ENCODE results near the gene TEP1.
"Not testable (repeated sequence)": the region's sequence is repeated elsewhere in the genome, so short reads cannot be mapped to it uniquely, and the experiment has no call there.

Gene TEP1

GRCh38 chr14:20386276-20386855 is 26.9 kb downstream of the TEP1 start:
- DNase-seq: no peak

- no peak for DNase-seq
Observed at GRCh38 chr14:20384886-20385285, 28.4 kb downstream of the TEP1 start.

GRCh38 chr14:20384321-20384720 is 29.0 kb downstream of the TEP1 start:
- DNase-seq: no peak

- DNase-seq: no peak
Observed at GRCh38 chr14:20383636-20384035, 29.7 kb downstream of the TEP1 start.

- no peak for DNase-seq
Observed at GRCh38 chr14:20383032-20383431, 30.3 kb downstream of the TEP1 start.

- no peak for DNase-seq
Observed at GRCh38 chr14:20382526-20382925, 30.8 kb downstream of the TEP1 start.

GRCh38 chr14:20381341-20381740 is 32.0 kb downstream of the TEP1 start:
- DNase-seq: no peak

- DNase-seq: no peak
Observed at GRCh38 chr14:20380681-20381080, 32.6 kb downstream of the TEP1 start.

GRCh38 chr14:20379743-20380142 is 33.6 kb downstream of the TEP1 start:
- no peak for DNase-seq

- no peak for DNase-seq
Observed at GRCh38 chr14:20377171-20377570, 36.1 kb downstream of the TEP1 start.

- no peak for DNase-seq
Observed at GRCh38 chr14:20376071-20376588, 37.2 kb downstream of the TEP1 start.

- DNase-seq: no peak
Observed at GRCh38 chr14:20375471-20375870, 37.8 kb downstream of the TEP1 start.

- DNase-seq: no peak
Observed at GRCh38 chr14:20372796-20373195, 40.5 kb downstream of the TEP1 start.

GRCh38 chr14:20365928-20366327 is 47.4 kb downstream of the TEP1 start:
- no peak for DNase-seq

GRCh38 chr14:20358474-20358873 is 54.8 kb downstream of the TEP1 start:
- not testable (repeated sequence) for DNase-seq

GRCh38 chr14:20356422-20356821 is 56.9 kb downstream of the TEP1 start:
- DNase-seq: no peak

- DNase-seq: no peak
Observed at GRCh38 chr14:20350860-20351259, 62.4 kb downstream of the TEP1 start.

GRCh38 chr14:20350282-20350681 is 63.0 kb downstream of the TEP1 start:
- no peak for DNase-seq

- no peak for DNase-seq
Observed at GRCh38 chr14:20347747-20348146, 65.6 kb downstream of the TEP1 start.

- DNase-seq: no peak
Observed at GRCh38 chr14:20346713-20347112, 66.6 kb downstream of the TEP1 start.

- no peak for DNase-seq
Observed at GRCh38 chr14:20345366-20345765, 67.9 kb downstream of the TEP1 start.

- DNase-seq: no peak
Observed at GRCh38 chr14:20343862-20344220, 69.5 kb downstream of the TEP1 start.

- peak; percentile 93 for DNase-seq
Observed at GRCh38 chr14:20343092-20343861, 70.0 kb downstream of the TEP1 start, which contains the start of gene PARP2. Gene PARP2, plus strand, starts transcription at chr14:20343635. Its CDS starts 7 bp downstream, at chr14:20343642.

- no peak for DNase-seq
Observed at GRCh38 chr14:20341646-20342045, 71.7 kb downstream of the TEP1 start.

All from central memory CD4-positive, alpha-beta T cell (primary cell).